ENCODE measurements around the gene MAN1B1. TPM values are rescaled to one million over a fixed set of nuclear protein-coding genes. Genes with fewer than 3 reads are reported as not detected.

Gene MAN1B1
- total and polyA plus RNA-seq, 12 donors = 16.9 to 71.4 (median 22.0) TPM

DNA sequence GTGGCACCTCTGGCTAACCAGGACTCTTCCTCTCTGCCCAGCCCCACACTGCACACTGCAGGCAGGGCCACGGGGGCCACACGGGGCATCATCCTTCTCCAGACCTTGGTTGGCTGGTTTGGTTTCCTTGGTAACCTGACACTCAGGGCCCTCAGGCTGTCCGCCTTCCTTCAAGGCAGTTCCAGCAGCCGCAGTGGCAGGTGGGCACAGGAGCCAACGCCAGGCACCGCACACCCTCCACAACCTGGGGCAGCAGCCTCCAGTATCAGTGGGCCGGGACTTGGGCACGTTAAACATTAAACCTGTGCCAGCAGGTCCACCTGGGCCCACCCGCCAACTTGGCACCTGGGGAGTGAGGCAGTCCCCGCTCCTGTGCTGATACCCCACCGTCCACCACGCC is 42.7 kb upstream of the MAN1B1 start:
- peak overlapping the region; percentile 78 to 92 (median 88) for H3K27ac ChIP-seq
- H3K4me3 ChIP-seq = peak overlapping the region in 9 of 10 donors; percentile 57 to 80 (median 72)
- ATAC-seq (peak in 1 of 8 donors; percentile 1), DNase-seq (no peak)
- peaks cover 2 to 37% (median 14%) of the 10 kb centered on the region in 9 donors for H3K36me3 ChIP-seq
- H3K9me3 ChIP-seq = no peaks in the 10 kb centered on the region
- H3K27me3 ChIP-seq = peaks cover 0 to 54% (median 20%) of the 10 kb centered on the region in 7 donors
- intact Hi-C loops (cut with DNase I) = no loop called here
- WGBS, 2 donors = 66 to 81% methylated on average over 12 of the region's 12 CpGs
- peaks cover 27 to 60% (median 40%) of the 10 kb centered on the region in 9 donors for H3K4me1 ChIP-seq
- no peak for TF ChIP-seq CTCF (IDR thresholded peaks at IDR 0.05)

- Histone ChIP-seq H3K36me3 (peaks cover 0 to 31% (median 8%) of the 10 kb centered on the region in 9 donors), H3K27me3 (peaks cover 0 to 60% (median 26%) of the 10 kb centered on the region in 7 donors), H3K9me3 (no peaks in the 10 kb centered on the region), H3K27ac (peak overlapping the region; percentile 78 to 92 (median 88)), H3K4me1 (peaks cover 27 to 62% (median 40%) of the 10 kb centered on the region in 9 donors), H3K4me3 (peak overlapping the region; percentile 44 to 80 (median 68))
- peak in 6 of 8 donors; percentile 10 to 35 (median 20) for ATAC-seq
- no peak for TF ChIP-seq CTCF (IDR thresholded peaks at IDR 0.05)
- intact Hi-C loops (cut with DNase I) = no loop called here
- 41 to 58% methylated on average over 18 of the region's 18 CpGs for WGBS, 2 donors
- DNase-seq = no peak
Measured at GRCh38 chr9:137044502-137045177, 42.1 kb upstream of the MAN1B1 start.

DNA sequence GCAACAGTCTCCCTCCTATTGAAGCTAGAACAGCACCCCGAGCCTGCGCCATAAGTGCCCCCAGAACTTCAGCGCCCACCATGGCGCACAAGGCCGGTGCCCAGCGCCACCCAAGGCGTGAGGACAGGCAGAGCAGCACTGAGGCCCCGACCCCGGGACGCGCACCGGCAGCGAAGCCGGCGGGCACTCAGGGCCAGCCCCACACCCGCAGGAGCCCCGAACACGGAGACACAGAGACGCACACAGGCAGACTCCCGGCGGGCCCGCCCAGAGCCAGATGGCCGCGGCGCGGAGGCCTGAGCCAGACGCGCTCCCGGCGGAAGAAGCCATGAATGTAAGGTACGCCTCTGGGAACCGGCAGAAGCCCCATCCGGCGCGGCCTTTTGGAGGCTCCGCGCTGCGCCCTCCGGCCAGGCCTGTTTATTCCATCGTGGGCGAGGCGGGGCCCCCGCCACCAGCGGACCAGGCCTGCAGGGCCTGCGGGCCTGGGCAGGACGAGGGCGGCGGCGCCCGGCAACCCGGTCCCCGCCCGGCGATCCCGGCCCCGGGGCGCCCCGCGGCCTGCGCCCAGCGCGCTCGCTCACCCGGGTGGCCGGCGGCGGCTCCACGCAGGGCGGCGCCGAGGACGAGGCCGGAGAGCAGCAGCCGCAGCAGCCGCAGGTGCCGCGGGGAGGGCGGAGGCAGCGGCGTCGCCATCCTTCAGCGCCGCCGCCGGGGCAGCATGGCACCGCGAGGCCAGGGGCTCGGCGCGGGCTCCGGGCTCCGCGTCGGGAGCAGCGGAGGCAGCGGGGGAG is 41.3 kb upstream of the MAN1B1 start:
- peaks cover 27 to 63% (median 40%) of the 10 kb centered on the region in 9 donors for H3K4me1 ChIP-seq

More for the DNA sequence above, 41.3 kb upstream of the MAN1B1 start:
- intact Hi-C loops (cut with DNase I) = loop anchor here in 6 of 10 donors (1.0 to 2.0 kb wide), 4 partner anchors 19 to 25 kb away; partner anchors contain the start of gene SAPCD2 (in 1 of the 6)
- WGBS, 2 donors = 2 to 3% methylated on average over 85 to 96 of the region's 96 CpGs
- Histone ChIP-seq H3K9me3 (no peaks in the 10 kb centered on the region), H3K36me3 (peaks cover 0 to 22% (median 6%) of the 10 kb centered on the region in 9 donors), H3K4me3 (peak overlapping the region; percentile 45 to 80 (median 68)), H3K27ac (peak overlapping the region; percentile 78 to 92 (median 88)), H3K27me3 (peaks cover 0 to 68% (median 28%) of the 10 kb centered on the region in 7 donors)
- TF ChIP-seq CTCF (IDR thresholded peaks at IDR 0.05) = no peak
- DNase-seq (peak in 1 of 2 donors; percentile 55), ATAC-seq (peak in 5 of 8 donors; percentile 2 to 18 (median 9))

Measured in heart right ventricle (tissue), 16 donors.